Sigmoid colon (tissue), 4 donors: ENCODE data around the gene PDE3B.

ENCODE experiments used
- EP300 ChIP-seq, 4 donors: sonication (generic); formaldehyde crosslinking; IDR thresholded peaks; one replicate each; pipeline ENCODE4 v1.6.1; 2017; ENCODE audit warnings: antibody characterized with exemption in 4 of 4
- POLR2A ChIP-seq, 2 donors: fragments of 450-650 bp; IDR thresholded peaks; one replicate each; pipeline ENCODE4 v1.6.1; 2016; ENCODE audit warnings: antibody characterized with exemption in 2 of 2, mild to moderate bottlenecking in 2 of 2, moderate library complexity in 2 of 2
- POLR2AphosphoS5 ChIP-seq, 4 donors: sonication (generic); formaldehyde crosslinking; IDR thresholded peaks; one replicate each; pipeline ENCODE4 v1.6.1; 2017; ENCODE audit warnings: antibody characterized with exemption in 4 of 4
- TF ChIP-seq, protein P1 (sequence below), 4 experiments: fragments of 450-650 bp in 3 of 4; fragments of 200-600 bp in 1 of 4; IDR thresholded peaks; one replicate each; pipeline ENCODE4 v1.5.1; 2016 to 2019; ENCODE audit warnings: antibody characterized with exemption in 4 of 4, mild to moderate bottlenecking in 3 of 4, moderate library complexity in 2 of 4

DNA sequence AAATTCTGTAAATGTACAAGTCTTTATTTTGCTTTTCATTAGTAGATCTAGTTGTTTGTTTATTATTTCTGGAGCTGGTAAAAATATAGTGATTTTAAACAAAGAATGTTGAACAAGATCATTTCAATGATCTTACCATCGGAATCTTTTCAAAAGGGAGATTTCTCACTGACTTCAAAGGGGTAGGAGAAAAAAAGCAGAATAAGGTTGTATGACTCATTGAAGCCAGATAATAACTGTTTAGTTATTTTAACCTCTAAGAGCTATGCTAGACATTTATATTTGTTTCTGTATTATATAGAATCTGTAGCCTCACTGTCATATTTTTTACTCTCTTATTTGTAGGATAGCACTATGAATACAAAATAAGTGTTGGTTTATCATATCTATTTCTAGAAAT lies 8.1 kb upstream of the PDE3B start:
- TF ChIP-seq POLR2AphosphoS5 (IDR thresholded peaks at IDR 0.05), result no peak
- no peak for TF ChIP-seq EP300 (IDR thresholded peaks at IDR 0.05)
- TF ChIP-seq, protein P1, sequence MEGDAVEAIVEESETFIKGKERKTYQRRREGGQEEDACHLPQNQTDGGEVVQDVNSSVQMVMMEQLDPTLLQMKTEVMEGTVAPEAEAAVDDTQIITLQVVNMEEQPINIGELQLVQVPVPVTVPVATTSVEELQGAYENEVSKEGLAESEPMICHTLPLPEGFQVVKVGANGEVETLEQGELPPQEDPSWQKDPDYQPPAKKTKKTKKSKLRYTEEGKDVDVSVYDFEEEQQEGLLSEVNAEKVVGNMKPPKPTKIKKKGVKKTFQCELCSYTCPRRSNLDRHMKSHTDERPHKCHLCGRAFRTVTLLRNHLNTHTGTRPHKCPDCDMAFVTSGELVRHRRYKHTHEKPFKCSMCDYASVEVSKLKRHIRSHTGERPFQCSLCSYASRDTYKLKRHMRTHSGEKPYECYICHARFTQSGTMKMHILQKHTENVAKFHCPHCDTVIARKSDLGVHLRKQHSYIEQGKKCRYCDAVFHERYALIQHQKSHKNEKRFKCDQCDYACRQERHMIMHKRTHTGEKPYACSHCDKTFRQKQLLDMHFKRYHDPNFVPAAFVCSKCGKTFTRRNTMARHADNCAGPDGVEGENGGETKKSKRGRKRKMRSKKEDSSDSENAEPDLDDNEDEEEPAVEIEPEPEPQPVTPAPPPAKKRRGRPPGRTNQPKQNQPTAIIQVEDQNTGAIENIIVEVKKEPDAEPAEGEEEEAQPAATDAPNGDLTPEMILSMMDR (IDR thresholded peaks at IDR 0.05), result no peak
- no peak for TF ChIP-seq POLR2A (IDR thresholded peaks at IDR 0.05)
